H1 (cell line): ENCODE measurements around the gene PRDM4. TPM values are rescaled to one million over a fixed set of nuclear protein-coding genes. Genes with fewer than 3 reads are reported as not detected.

Source experiments
- CTCF ChIA-PET: fragments of 300-600 bp; sonication (Branson Sonifier 250); formaldehyde crosslinking; loops from one replicate; lab custom pipeline; 2021; ENCODE audit not compliant: partially characterized antibody; lab: Charles Lee
- POLR2A ChIA-PET: fragments of 300-600 bp; sonication (Branson Sonifier 250); formaldehyde crosslinking; loops from one replicate; lab custom pipeline; 2021; ENCODE audit warnings: inconsistent platforms; ENCODE audit not compliant: partially characterized antibody; lab: Charles Lee
- DNase-seq, 2 experiments: peaks; one replicate each; pipeline versions ENCODE4 v3.0.0 to v3.0.0-alpha.2; 2010 to 2022; ENCODE audit warnings: low spot score in 2 of 2, low read depth in 1 of 2, mixed read lengths in 1 of 2
- FAIRE-seq: peaks from 2 replicates; lab custom pipeline; 2011; peaks lifted over from hg19 to GRCh38; lab: Jason Lieb, UNC
- H2AFZ ChIP-seq: 2 replicates; pipeline ENCODE4 v1.8.1; 2012; ENCODE audit warnings: low read length, inconsistent platforms
- H2AK5ac ChIP-seq: 2 replicates; pipeline ENCODE4 v1.6.1; 2013; ENCODE audit warnings: low read depth, low read length
- H2BK120ac ChIP-seq: replicated peaks from 2 replicates; pipeline ENCODE3; 2013; ENCODE audit warnings: low read depth, low read length, inconsistent platforms
- H2BK12ac ChIP-seq: 2 replicates; pipeline ENCODE4 v1.6.1; 2013; ENCODE audit warnings: low read depth, low read length
- H2BK15ac ChIP-seq: 2 replicates; pipeline ENCODE4 v1.6.1; 2013; ENCODE audit warnings: low read length
- H2BK20ac ChIP-seq: 2 replicates; pipeline ENCODE4 v1.6.1; 2013; ENCODE audit warnings: low read length
- H2BK5ac ChIP-seq: 2 replicates; pipeline ENCODE4 v1.6.1; 2013; ENCODE audit warnings: low read depth, low read length
- H3K14ac ChIP-seq: 2 replicates; pipeline ENCODE4 v1.6.1; 2013; ENCODE audit warnings: inconsistent platforms; ENCODE audit not compliant: insufficient read length
- H3K18ac ChIP-seq: 2 replicates; pipeline ENCODE4 v1.6.1; 2013; ENCODE audit warnings: low read length; ENCODE audit errors: extremely low read depth
- H3K23ac ChIP-seq: 2 replicates; pipeline ENCODE4 v1.6.1; 2013; ENCODE audit warnings: inconsistent platforms; ENCODE audit not compliant: insufficient read length
- H3K23me2 ChIP-seq: 2 replicates; pipeline ENCODE4 v1.6.1; 2013; ENCODE audit warnings: low read depth, low read length
- H3K27ac ChIP-seq: 2 replicates; pipeline ENCODE4 v1.6.1; 2011; ENCODE audit warnings: low read depth, low read length, inconsistent platforms
- H3K27me3 ChIP-seq, 4 experiments: replicated peaks in 1 of 4; 1 replicate in 1 of 4; 2 replicates in 3 of 4; pipeline versions ENCODE4 v1.6.1 to v1.8.1; 2011 to 2013; ENCODE audit warnings: low read length in 3 of 4, mild to moderate bottlenecking in 3 of 4, inconsistent platforms in 2 of 4, mixed read lengths in 2 of 4, moderate library complexity in 1 of 4; ENCODE audit not compliant: control insufficient read depth in 3 of 4, insufficient read depth in 3 of 4; ENCODE audit errors: extremely low read depth in 1 of 4
- H3K36me3 ChIP-seq, 4 experiments: 2 replicates each; pipeline versions ENCODE4 v1.6.1 to v1.8.1; 2011 to 2013; ENCODE audit warnings: mild to moderate bottlenecking in 4 of 4, low read length in 3 of 4, moderate library complexity in 2 of 4, control low read depth in 1 of 4, inconsistent platforms in 1 of 4; ENCODE audit not compliant: insufficient read depth in 4 of 4, control insufficient read depth in 2 of 4
- H3K4ac ChIP-seq: replicated peaks from 2 replicates; pipeline ENCODE3; 2013; ENCODE audit warnings: low read length, low read depth, mixed read lengths, inconsistent platforms; ENCODE audit not compliant: insufficient read length
- H3K4me1 ChIP-seq, 4 experiments: replicated peaks in 1 of 4; 1 replicate in 1 of 4; 2 replicates in 3 of 4; pipeline versions ENCODE4 v1.6.1 to v1.8.1; 2011 to 2013; ENCODE audit warnings: low read length in 3 of 4, inconsistent platforms in 2 of 4, mixed read lengths in 1 of 4; ENCODE audit not compliant: insufficient read depth in 4 of 4, control insufficient read depth in 3 of 4
- H3K4me2 ChIP-seq, 2 experiments: 2 replicates each; pipeline versions ENCODE4 v1.6.1 to v1.8.1; 2011 to 2013; ENCODE audit warnings: low read depth in 2 of 2, low read length in 2 of 2, control low read depth in 1 of 2, inconsistent platforms in 1 of 2, mild to moderate bottlenecking in 1 of 2; ENCODE audit not compliant: insufficient read depth in 1 of 2
- H3K4me3 ChIP-seq, 4 experiments: fragments of 200-600, 300-600 bp in 1 of 4; sonication (generic), shearing (Covaris generic), sonication (Bioruptor Twin) in 1 of 4; 2 replicates each; pipeline versions ENCODE4 v1.5.1 to v1.8.1; 2011 to 2016; ENCODE audit warnings: low read length in 4 of 4, low read depth in 3 of 4, control low read depth in 2 of 4, inconsistent platforms in 2 of 4, mild to moderate bottlenecking in 2 of 4, mixed read lengths in 1 of 4, moderate library complexity in 1 of 4; ENCODE audit not compliant: insufficient read depth in 2 of 4; ENCODE audit errors: extremely low read depth in 1 of 4
- H3K56ac ChIP-seq: replicated peaks from 2 replicates; pipeline ENCODE3; 2013; ENCODE audit warnings: low read depth, mild to moderate bottlenecking, mixed read lengths, low read length, inconsistent platforms; ENCODE audit not compliant: insufficient read length
- H3K79me1 ChIP-seq: 2 replicates; pipeline ENCODE4 v1.6.1; 2013; ENCODE audit warnings: low read depth, low read length, control low read depth
- H3K79me2 ChIP-seq, 2 experiments: 2 replicates each; pipeline versions ENCODE4 v1.6.1 to v1.8.1; 2012 to 2013; ENCODE audit warnings: low read length in 2 of 2, mild to moderate bottlenecking in 2 of 2, inconsistent platforms in 1 of 2; ENCODE audit not compliant: insufficient read depth in 2 of 2, control insufficient read depth in 1 of 2
- H3K9ac ChIP-seq, 4 experiments: replicated peaks in 1 of 4; 1 replicate in 1 of 4; 2 replicates in 3 of 4; pipeline versions ENCODE4 v1.6.1 to v1.8.1; 2011 to 2013; ENCODE audit warnings: low read depth in 3 of 4, low read length in 3 of 4, control low read depth in 2 of 4, mild to moderate bottlenecking in 2 of 4, moderate library complexity in 2 of 4, inconsistent platforms in 1 of 4; ENCODE audit errors: extremely low read depth in 1 of 4
- H3K9me3 ChIP-seq, 2 experiments: 2 replicates each; pipeline versions ENCODE4 v1.6.1 to v1.8.1; 2012 to 2013; ENCODE audit warnings: mild to moderate bottlenecking in 2 of 2, moderate library complexity in 2 of 2, control low read depth in 1 of 2, inconsistent platforms in 1 of 2, low read depth in 1 of 2, low read length in 1 of 2, mixed read lengths in 1 of 2; ENCODE audit not compliant: insufficient read depth in 2 of 2
- H4K20me1 ChIP-seq, 2 experiments: replicated peaks in 1 of 2; 2 replicates each; pipeline versions ENCODE3 to v1.8.1; 2011 to 2013; ENCODE audit warnings: inconsistent platforms in 2 of 2, low read length in 2 of 2, mild to moderate bottlenecking in 1 of 2; ENCODE audit not compliant: insufficient read depth in 2 of 2, control insufficient read depth in 1 of 2
- H4K5ac ChIP-seq: 2 replicates; pipeline ENCODE4 v1.6.1; 2013; ENCODE audit warnings: low read length, low read depth, mixed read lengths, inconsistent platforms; ENCODE audit not compliant: insufficient read length
- H4K8ac ChIP-seq: 2 replicates; pipeline ENCODE4 v1.8.0; 2013; ENCODE audit warnings: mild to moderate bottlenecking, moderate library complexity, low read length, inconsistent platforms; ENCODE audit not compliant: insufficient read depth; ENCODE audit errors: extremely low read depth
- H4K91ac ChIP-seq: replicated peaks from 2 replicates; pipeline ENCODE3; 2013; ENCODE audit warnings: low read length, mixed read lengths, inconsistent platforms; ENCODE audit not compliant: insufficient read length
- BRCA1 ChIP-seq: IDR thresholded peaks from 2 replicates; pipeline ENCODE4 v1.6.1; 2012; ENCODE audit warnings: low read depth, low read length, improper control_type of control experiment
- CTBP2 ChIP-seq: IDR thresholded peaks from 2 replicates; pipeline ENCODE4 v1.7.0; 2011; ENCODE audit warnings: borderline replicate concordance, mild to moderate bottlenecking, moderate library complexity, mixed read lengths, low read length; ENCODE audit not compliant: insufficient read depth, insufficient read length
- EP300 ChIP-seq, 2 experiments: IDR thresholded peaks; 1 replicate in 1 of 2; 2 replicates in 1 of 2; pipeline ENCODE4 v1.6.1; 2011 to 2012; ENCODE audit warnings: low read depth in 2 of 2, low read length in 2 of 2, mild to moderate bottlenecking in 2 of 2, borderline replicate concordance in 1 of 2, inconsistent platforms in 1 of 2, moderate library complexity in 1 of 2
- KDM5A ChIP-seq: fragments of 200-600 bp; IDR thresholded peaks from 2 replicates; pipeline ENCODE4 v1.7.1; 2012; ENCODE audit warnings: mild to moderate bottlenecking, low read length, inconsistent platforms, mixed read lengths
- POU5F1 ChIP-seq: IDR thresholded peaks from 2 replicates; pipeline ENCODE4 v1.6.1; 2011; ENCODE audit warnings: low read depth, mild to moderate bottlenecking, low read length, moderate library complexity
- SIN3A ChIP-seq, 2 experiments: IDR thresholded peaks in 1 of 2; conservative IDR thresholded peaks in 1 of 2; 2 replicates each; pipeline ENCODE4 v1.6.1; 2011 to 2012; ENCODE audit warnings: low read length in 2 of 2, improper control_type of control experiment in 1 of 2, low read depth in 1 of 2, mild to moderate bottlenecking in 1 of 2
- SIX5 ChIP-seq: IDR thresholded peaks from 2 replicates; pipeline ENCODE4 v1.6.1; 2011; ENCODE audit warnings: mild to moderate bottlenecking, low read depth, low read length
- SP4 ChIP-seq: IDR thresholded peaks from 2 replicates; pipeline ENCODE4 v1.6.1; 2012; ENCODE audit warnings: low read length, inconsistent platforms
- TBP ChIP-seq: IDR thresholded peaks from 2 replicates; pipeline ENCODE4 v1.6.1; 2011; ENCODE audit warnings: low read depth, low read length, improper control_type of control experiment
- TCF12 ChIP-seq: IDR thresholded peaks from 2 replicates; pipeline ENCODE4 v1.6.1; 2011; ENCODE audit warnings: low read depth, mild to moderate bottlenecking, low read length
- WGBS, 2 experiments: shearing (Covaris generic) in 1 of 2; methylation state at CpG; one replicate each; pipeline versions ENCODE4 v1.1.6 to v1.1.7; 2013 to 2015; ENCODE audit warnings: low lambda C conversion rate in 2 of 2, mixed read lengths in 2 of 2, inconsistent platforms in 1 of 2, low coverage in 1 of 2, missing lambda C conversion rate in 1 of 2; ENCODE audit not compliant: insufficient replicate concordance in 2 of 2, insufficient coverage in 1 of 2, insufficient read length in 1 of 2; ENCODE audit errors: extremely low coverage in 1 of 2, missing lambda C conversion rate in 1 of 2; 5-methylcytosine and 5-hydroxymethylcytosine counted together
- polyA plus RNA-seq, 7 experiments: library from polyadenylated mRNA; depleted of rRNA in 3 of 7; stranded (reverse) in 5 of 7; unstranded in 2 of 7; fragments of >200 nt in 5 of 7; fragments of 200-250 nt in 2 of 7; gene quantifications; 1 replicate in 5 of 7; 2 replicates in 1 of 7; 4 replicates in 1 of 7; pipeline versions ENCODE4 v1.2.1 to v1.2.3, GENCODE V29; 2011 to 2013; ENCODE audit warnings: missing spikeins in 2 of 7, mixed read lengths in 2 of 7
- total RNA-seq: library from RNA; stranded (reverse); fragmentation: NEBNext Ultra II Directional; extraction: Animal tissue kit (Norgen Biotek cat#: 25700); gene quantifications from 2 replicates; pipeline ENCODE4 v1.2.1, GENCODE V29; 2021
- TF ChIP-seq, protein P1 (sequence below): IDR thresholded peaks from 2 replicates; pipeline ENCODE4 v1.6.1; 2012; ENCODE audit warnings: inconsistent platforms

The PRDM4 gene
- total and polyA plus RNA-seq, 2 of the 8 experiments (the other 6 are each of a cell fraction or from before 2014, with no cell fraction given): 10.1 to 17.5 TPM

GRCh38 chr12:107735763-107736162, 25.2 kb downstream of the PRDM4 start:
- H4K5ac ChIP-seq: no peak overlapping the region
- no peak overlapping the region for H4K91ac ChIP-seq
- H3K9me3 ChIP-seq: no peaks in the 10 kb centered on the region
- FAIRE-seq: no peak
- no peaks in the 10 kb centered on the region for H3K27me3 ChIP-seq
- no peak overlapping the region for H2BK120ac ChIP-seq
- H3K79me1 ChIP-seq: no peaks in the 10 kb centered on the region
- no peaks in the 10 kb centered on the region for H3K23me2 ChIP-seq
- H3K56ac ChIP-seq: no peak overlapping the region
- no peak overlapping the region for H3K23ac ChIP-seq
- H2BK20ac ChIP-seq: no peak overlapping the region
- H3K4me3 ChIP-seq: no peak overlapping the region
- H3K36me3 ChIP-seq: peaks cover 9 to 57% (median 45%) of the 10 kb centered on the region in 4 experiments
- WGBS, 2 experiments: 86% methylated on average over 2 of the region's 2 CpGs; no CpG with 5 or more reads in 1 of the 2 experiments
- ChIA-PET POLR2A (interaction anchor here (1.3 kb wide), 1 partner anchor 14 kb away, joined by 4 read pairs; no protein-coding TSS in a partner anchor), CTCF (interaction anchor here (1.0 kb wide), 1 partner anchor 150 kb away, joined by 3 read pairs; no protein-coding TSS in a partner anchor)
- H3K9ac ChIP-seq: no peak overlapping the region
- H3K4me1 ChIP-seq: no peaks in the 10 kb centered on the region
- H2BK12ac ChIP-seq: no peak overlapping the region
- no peak overlapping the region for H3K27ac ChIP-seq
- no peak for DNase-seq
- no peak overlapping the region for H4K8ac ChIP-seq
- no peaks in the 10 kb centered on the region for H3K79me2 ChIP-seq
- peaks cover 3 to 5% of the 10 kb centered on the region in 2 experiments for H4K20me1 ChIP-seq
- no peak overlapping the region for H2BK5ac ChIP-seq
- no peak overlapping the region for H3K14ac ChIP-seq
- no peak overlapping the region for H2BK15ac ChIP-seq
- TF ChIP-seq, protein P1, sequence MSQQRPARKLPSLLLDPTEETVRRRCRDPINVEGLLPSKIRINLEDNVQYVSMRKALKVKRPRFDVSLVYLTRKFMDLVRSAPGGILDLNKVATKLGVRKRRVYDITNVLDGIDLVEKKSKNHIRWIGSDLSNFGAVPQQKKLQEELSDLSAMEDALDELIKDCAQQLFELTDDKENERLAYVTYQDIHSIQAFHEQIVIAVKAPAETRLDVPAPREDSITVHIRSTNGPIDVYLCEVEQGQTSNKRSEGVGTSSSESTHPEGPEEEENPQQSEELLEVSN: no peak
- no peak for TF ChIP-seq CTBP2
- no peak for TF ChIP-seq SIX5
- TF ChIP-seq TCF12: no peak
- TF ChIP-seq BRCA1: no peak
- no peak for TF ChIP-seq KDM5A
- TF ChIP-seq POU5F1: no peak
- no peak for TF ChIP-seq TBP
- no peak for TF ChIP-seq SP4
- TF ChIP-seq SIN3A (conservative IDR thresholded peaks at IDR 0.05 in 1 of 2, IDR thresholded peaks at IDR 0.05 in 1 of 2; ENCODE audit: low read depth in 1 of 2, low read length in 2 of 2): no peak
- no peak for TF ChIP-seq EP300 (IDR thresholded peaks at IDR 0.05; ENCODE audit: borderline replicate concordance in 1 of 2, low read depth in 2 of 2, low read length in 2 of 2)
- H3K18ac ChIP-seq: no peak overlapping the region
- H2AFZ ChIP-seq: no peak overlapping the region
- no peak overlapping the region for H3K4me2 ChIP-seq
- no peak overlapping the region for H3K4ac ChIP-seq
- H2AK5ac ChIP-seq: no peak overlapping the region
